ENCODE results near the gene NUDC. TPM values are rescaled to one million over a fixed set of nuclear protein-coding genes. Genes with fewer than 3 reads are reported as not detected.
"Not testable (repeated sequence)": the region's sequence is repeated elsewhere in the genome, so short reads cannot be mapped to it uniquely, and the experiment has no call there.

NUDC gene
- 17.4 and 18.5 TPM in 2 replicates for total RNA-seq

DNA sequence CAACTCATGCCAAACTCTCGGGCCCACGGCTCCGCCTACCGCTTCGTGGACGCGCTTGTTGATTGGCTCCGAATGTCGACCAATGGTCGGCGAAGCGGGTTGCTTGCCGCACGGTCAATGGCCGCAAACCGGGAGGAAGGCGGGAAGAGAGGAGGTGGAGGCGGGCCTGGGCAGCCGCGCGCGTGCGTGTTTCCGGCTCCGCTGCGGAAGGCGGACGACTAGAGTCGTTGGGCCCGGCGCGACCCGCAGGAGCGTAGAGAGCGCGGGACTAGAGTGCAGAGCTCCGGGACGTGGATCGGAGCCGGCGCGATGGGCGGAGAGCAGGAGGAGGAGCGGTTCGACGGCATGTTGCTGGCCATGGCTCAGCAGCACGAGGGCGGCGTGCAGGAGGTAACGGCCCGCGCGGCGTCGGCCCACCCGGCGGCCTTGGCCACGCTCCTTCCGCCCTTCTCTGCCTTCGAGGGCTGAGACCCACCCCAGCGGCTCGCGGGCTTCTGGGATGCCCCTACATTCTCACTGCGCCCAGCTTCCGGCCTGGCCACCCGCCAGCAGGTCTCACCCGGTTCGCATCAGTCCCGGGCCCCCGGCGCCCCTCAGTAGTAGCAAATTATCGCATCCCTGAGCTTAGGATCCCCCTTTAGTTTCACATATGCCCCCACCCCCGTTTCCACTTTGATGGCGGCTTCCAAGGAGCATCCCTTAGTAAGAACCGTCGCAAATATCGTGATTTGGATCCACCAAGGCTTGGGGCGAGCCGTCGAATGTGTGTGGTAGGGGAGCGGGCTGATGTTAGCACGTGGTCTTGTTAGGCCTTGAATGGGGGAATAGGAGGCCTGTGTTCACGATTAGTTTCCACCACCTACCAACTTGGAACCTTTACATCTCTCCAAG is at the start of gene NUDC:
TSS of gene NUDC (plus strand) at position 204 of the 891 bp plus-strand sequence. CDS start at position 310, 106 bp downstream.
- DNase-seq (ENCODE audit: low read depth in 2 of 2), result peak; percentile 98

DNA sequence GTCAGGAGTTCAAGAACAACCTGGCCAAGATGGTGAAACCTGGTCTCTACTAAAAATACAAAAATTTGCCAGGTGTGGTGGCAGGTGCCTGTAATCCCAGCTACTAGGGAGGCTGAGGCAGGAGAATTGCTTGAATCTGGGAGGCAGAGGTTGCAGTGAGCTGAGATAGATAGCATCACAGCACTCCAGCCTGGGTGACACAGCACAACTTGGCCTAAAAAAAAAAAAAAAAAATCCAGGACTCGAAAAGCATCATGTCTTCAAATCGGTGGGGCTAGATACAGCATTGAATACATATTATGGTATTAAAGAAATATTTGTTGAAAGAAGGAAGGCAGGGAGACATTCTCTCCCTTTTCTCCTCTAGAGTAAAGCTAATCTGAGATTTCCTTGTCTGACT is 48.4 kb upstream of the NUDC start:
- not testable (repeated sequence) for DNase-seq (ENCODE audit: low read depth in 2 of 2)

GRCh38 chr1:26874896-26875295 is 46.6 kb upstream of the NUDC start:
- DNase-seq (ENCODE audit: low read depth in 2 of 2), result no peak

- no peak for DNase-seq (ENCODE audit: low read depth in 2 of 2)
These were observed 44.2 kb upstream of the NUDC start for GRCh38 chr1:26877326-26877725.

DNA sequence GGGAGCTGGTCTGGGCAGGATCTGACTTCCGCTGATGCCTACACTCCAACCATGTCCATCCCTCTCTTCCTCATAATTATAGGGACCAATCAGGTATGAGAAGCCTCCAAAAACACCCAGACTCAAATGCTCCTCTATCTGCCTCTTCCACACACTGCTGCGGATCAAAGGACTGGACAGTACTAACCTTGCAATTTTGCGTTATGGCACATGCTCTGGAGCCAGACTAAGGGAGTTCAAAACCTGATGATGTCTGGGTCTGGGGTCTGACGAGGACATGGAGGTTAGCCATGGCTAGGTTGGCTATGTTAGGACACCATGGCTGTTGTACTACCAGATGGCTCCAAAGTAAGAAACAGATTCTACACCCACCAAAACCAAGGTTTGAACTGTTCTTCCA is 41.8 kb upstream of the NUDC start:
- no peak for DNase-seq (ENCODE audit: low read depth in 2 of 2)

DNA sequence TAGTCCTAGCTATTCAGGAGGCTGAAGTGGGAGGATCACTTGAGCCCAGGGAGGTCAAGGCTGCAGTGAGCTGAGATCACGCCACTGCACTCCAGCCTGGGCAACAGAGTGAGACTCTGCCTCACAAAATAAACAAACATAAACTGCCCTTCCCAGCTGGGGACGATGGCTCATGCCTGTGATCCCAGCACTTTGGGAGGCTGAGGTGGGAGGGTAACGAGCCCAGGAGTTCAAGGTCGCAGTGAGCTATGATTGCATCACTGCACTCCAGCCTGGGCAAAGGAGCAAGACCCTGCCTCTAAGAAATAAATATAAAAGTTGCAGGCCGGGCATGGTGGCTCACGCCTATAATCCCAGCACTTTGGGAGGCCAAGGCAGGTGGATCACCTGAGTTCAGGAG is 39.9 kb upstream of the NUDC start:
- DNase-seq (ENCODE audit: low read depth in 2 of 2), result not testable (repeated sequence)

GRCh38 chr1:26882696-26883463 is 38.7 kb upstream of the NUDC start:
- no peak for DNase-seq (ENCODE audit: low read depth in 2 of 2)

GRCh38 chr1:26887125-26887524 is 34.4 kb upstream of the NUDC start:
- DNase-seq (ENCODE audit: low read depth in 2 of 2), result peak; percentile 23 to 51

- no peak for DNase-seq (ENCODE audit: low read depth in 2 of 2)
These were observed 33.3 kb upstream of the NUDC start for GRCh38 chr1:26888231-26888630.

- DNase-seq (ENCODE audit: low read depth in 2 of 2), result peak; percentile 86 to 87
These were observed 31.7 kb upstream of the NUDC start, which contains the start of gene GPN2 for GRCh38 chr1:26889551-26890466. Gene GPN2, minus strand, starts transcription at chr1:26890283. Its CDS starts 187 bp downstream, at chr1:26890096.

DNA sequence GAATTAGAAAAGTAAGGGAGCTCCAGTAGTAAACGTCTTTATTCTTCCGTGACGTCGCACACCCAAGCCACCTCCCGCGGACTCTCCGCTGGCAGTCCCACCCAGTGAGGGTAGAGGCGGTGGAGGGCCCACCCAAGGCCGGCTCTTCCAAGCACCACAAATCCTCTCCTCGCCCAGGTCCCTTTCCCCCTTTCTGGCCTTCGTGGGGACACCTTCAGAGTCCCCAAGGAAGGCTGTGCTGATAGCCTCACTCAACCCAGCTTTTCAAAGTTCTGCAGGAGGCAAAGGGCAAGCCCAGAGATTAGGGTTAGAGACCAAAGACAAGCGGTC is 31.1 kb upstream of the NUDC start:
- DNase-seq (ENCODE audit: low read depth in 2 of 2), result no peak

DNA sequence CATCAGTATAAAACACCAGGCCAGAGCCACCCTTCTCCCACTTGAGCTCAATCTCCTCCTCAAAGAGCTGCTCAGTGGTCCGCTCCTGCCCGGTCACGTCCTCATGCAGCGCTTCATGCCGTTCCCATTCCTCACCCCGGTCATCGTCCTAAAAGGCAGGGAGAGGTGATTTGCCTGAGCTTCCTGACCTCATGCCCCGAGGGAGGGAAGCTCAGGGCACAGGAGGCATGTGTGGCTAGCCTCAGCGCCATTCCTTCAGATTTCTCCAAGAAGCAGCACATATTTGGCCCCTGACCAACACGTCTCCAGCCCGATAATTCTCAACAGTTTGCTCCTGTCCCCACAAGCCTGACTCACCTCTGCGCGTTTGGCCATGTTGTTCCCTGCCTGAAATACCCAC is 27.3 kb upstream of the NUDC start:
- no peak for DNase-seq (ENCODE audit: low read depth in 2 of 2)

GRCh38 chr1:26897351-26897750 is 24.2 kb upstream of the NUDC start:
- DNase-seq (ENCODE audit: low read depth in 2 of 2), result no peak

GRCh38 chr1:26900001-26900814 is 21.3 kb upstream of the NUDC start, which contains the start of gene GPATCH3:
Gene GPATCH3, minus strand, starts transcription at chr1:26900467. Its CDS starts 25 bp downstream, at chr1:26900442.
- peak; percentile 94 to 96 for DNase-seq (ENCODE audit: low read depth in 2 of 2)

GRCh38 chr1:26900815-26901511 is 20.6 kb upstream of the NUDC start:
- no peak for DNase-seq (ENCODE audit: low read depth in 2 of 2)

DNA sequence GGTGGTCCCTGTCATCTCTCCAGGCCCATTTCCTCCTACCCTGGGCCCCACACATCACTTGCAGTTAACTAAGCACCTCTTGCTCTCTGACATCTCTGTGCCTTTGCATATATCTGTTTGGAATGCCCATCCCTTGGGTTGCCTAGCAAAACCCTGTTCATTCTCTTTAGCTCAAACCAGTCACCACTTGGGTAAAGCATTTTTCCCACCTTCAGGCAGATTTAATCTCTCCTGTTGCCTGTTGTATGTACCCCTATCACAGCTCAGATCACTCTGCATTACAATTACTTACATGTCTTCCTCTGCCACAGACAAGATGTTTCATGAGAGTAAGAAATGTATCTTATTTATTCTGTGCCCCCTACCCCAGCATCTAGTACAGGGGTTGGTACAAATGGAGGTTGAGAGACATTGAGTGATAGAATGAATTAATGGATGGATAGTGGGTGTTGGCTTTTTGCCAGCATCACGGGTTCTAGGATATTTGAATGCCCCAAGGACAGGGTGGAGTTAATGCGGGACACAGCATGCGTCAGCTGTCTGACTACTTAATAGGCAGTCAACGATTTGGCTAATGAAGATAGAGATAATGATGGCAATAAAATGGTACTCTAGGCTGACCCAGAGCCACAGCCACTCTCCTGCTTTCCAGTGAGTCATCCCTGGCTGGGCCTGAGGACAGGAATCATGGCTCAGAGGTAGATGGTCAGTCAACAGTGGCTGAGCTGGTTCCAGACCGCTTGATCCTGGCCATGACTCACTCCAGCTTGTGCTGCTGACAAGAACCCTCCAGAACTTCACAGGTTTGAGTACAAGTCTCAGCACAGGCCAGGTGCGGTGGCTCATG is 14.2 kb upstream of the NUDC start:
- peak; percentile 40 to 87 for DNase-seq (ENCODE audit: low read depth in 2 of 2)

DNA sequence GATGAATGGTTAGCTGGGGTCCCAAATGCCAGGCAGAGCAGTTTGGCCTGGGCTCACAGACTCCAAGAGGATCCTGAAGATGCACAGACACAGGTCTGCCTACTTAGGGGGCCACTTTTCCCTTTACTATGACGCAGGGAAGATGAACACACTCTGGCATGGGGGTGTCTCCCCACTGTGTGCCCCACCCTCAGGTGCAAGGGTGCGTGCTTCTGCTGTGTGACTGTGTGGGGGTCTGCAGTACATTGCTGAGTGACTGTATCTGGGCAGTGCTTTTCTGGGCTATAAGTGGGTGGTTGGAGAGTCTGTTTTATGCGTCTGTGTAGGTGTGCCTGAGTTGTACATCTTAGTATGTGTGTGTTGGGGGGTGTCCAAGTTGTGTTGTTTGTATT is 11.6 kb upstream of the NUDC start:
- no peak for DNase-seq (ENCODE audit: low read depth in 2 of 2)

GRCh38 chr1:26910343-26911160 is 11.0 kb upstream of the NUDC start:
- no peak for DNase-seq (ENCODE audit: low read depth in 2 of 2)

Data from lung microvascular endothelial cell (primary cell).